Measurements from ENCODE around the gene SEPTIN1. TPM values are rescaled to one million over a fixed set of nuclear protein-coding genes. Genes with fewer than 3 reads are reported as not detected.
A peak's percentile ranks its signal among the peaks of the same experiment; 100 is the strongest.

SEPTIN1 gene
- total RNA-seq, 1 experiment from 2014 or later: not detected

- H3K9me3 ChIP-seq (replicated peaks): no peaks in the 10 kb centered on the region
- H3K36me3 ChIP-seq: peaks cover 25% of the 10 kb centered on the region
- H3K27ac ChIP-seq: no peak overlapping the region
- peaks cover 33% of the 10 kb centered on the region for H3K4me1 ChIP-seq (replicated peaks)
- no peaks in the 10 kb centered on the region for H3K27me3 ChIP-seq (replicated peaks)
- DNase-seq (ENCODE audit: low read depth in 1 of 2, low spot score in 2 of 2): no peak
- peak overlapping the region; percentile 91 for H3K4me3 ChIP-seq
Measured at GRCh38 chr16:30395992-30396585, 13.7 kb upstream of the SEPTIN1 start.

- Histone ChIP-seq H3K4me1 (replicated peaks) (peaks cover 27% of the 10 kb centered on the region), H3K27ac (peak within 1 kb of the TSS; percentile 54), H3K36me3 (peaks cover 25% of the 10 kb centered on the region), H3K9me3 (replicated peaks) (no peaks in the 10 kb centered on the region), H3K27me3 (replicated peaks) (no peaks in the 10 kb centered on the region), H3K4me3 (peak within 1 kb of the TSS; percentile 91)
- DNase-seq (ENCODE audit: low read depth in 1 of 2, low spot score in 2 of 2): peak; percentile 69 to 86
Measured at GRCh38 chr16:30395155-30395991, 13.0 kb upstream of the SEPTIN1 start, which contains the start of gene ZNF48. Gene ZNF48, plus strand, starts transcription at chr16:30395420. Its CDS starts 375 bp downstream, at chr16:30395795.

- H3K27me3 ChIP-seq (replicated peaks): no peaks in the 10 kb centered on the region
Measured at GRCh38 chr16:30394592-30395154, 12.3 kb upstream of the SEPTIN1 start.

GRCh38 chr16:30383521-30383920 lies 1.2 kb upstream of the SEPTIN1 start:
- Histone ChIP-seq H3K27ac (no peak overlapping the region), H3K36me3 (0 out of 2 replicates have a peak, but pooled peaks cover 6% of the 10 kb centered on the region), H3K4me1 (replicated peaks) (peaks cover 6% of the 10 kb centered on the region), H3K9me3 (replicated peaks) (no peaks in the 10 kb centered on the region), H3K27me3 (replicated peaks) (no peaks in the 10 kb centered on the region), H3K4me3 (no peak overlapping the region)
- DNase-seq (ENCODE audit: low read depth in 1 of 2, low spot score in 2 of 2): no peak

More at GRCh38 chr16:30394592-30395154, 12.3 kb upstream of the SEPTIN1 start:
- DNase-seq (ENCODE audit: low read depth in 1 of 2, low spot score in 2 of 2): peak in 1 of 2 experiments; percentile 37
- H3K4me1 ChIP-seq (replicated peaks): peaks cover 20% of the 10 kb centered on the region
- no peaks in the 10 kb centered on the region for H3K9me3 ChIP-seq (replicated peaks)
- H3K4me3 ChIP-seq: peak overlapping the region; percentile 91
- peak overlapping the region; percentile 54 for H3K27ac ChIP-seq
- H3K36me3 ChIP-seq: peaks cover 25% of the 10 kb centered on the region

- H3K4me3 ChIP-seq: no peak overlapping the region
- no peak for DNase-seq (ENCODE audit: low read depth in 1 of 2, low spot score in 2 of 2)
- H3K9me3 ChIP-seq (replicated peaks): no peaks in the 10 kb centered on the region
- H3K4me1 ChIP-seq (replicated peaks): peaks cover 22% of the 10 kb centered on the region
- H3K27ac ChIP-seq: no peak overlapping the region
- 0 out of 2 replicates have a peak, but pooled peaks cover 6% of the 10 kb centered on the region for H3K36me3 ChIP-seq
- no peaks in the 10 kb centered on the region for H3K27me3 ChIP-seq (replicated peaks)
Measured at GRCh38 chr16:30381291-30382041, 895 bp downstream of the SEPTIN1 start.

GRCh38 chr16:30380803-30381208 lies 1.6 kb downstream of the SEPTIN1 start:
- no peak overlapping the region for H3K4me3 ChIP-seq
- no peak for DNase-seq (ENCODE audit: low read depth in 1 of 2, low spot score in 2 of 2)

GRCh38 chr16:30380072-30380802 lies 2.1 kb downstream of the SEPTIN1 start:
- H3K27me3 ChIP-seq (replicated peaks): no peaks in the 10 kb centered on the region
- 0 out of 2 replicates have a peak, but pooled peaks cover 6% of the 10 kb centered on the region for H3K36me3 ChIP-seq
- no peak for DNase-seq (ENCODE audit: low read depth in 1 of 2, low spot score in 2 of 2)
- H3K4me1 ChIP-seq (replicated peaks): peaks cover 22% of the 10 kb centered on the region
- H3K4me3 ChIP-seq: no peak overlapping the region
- H3K27ac ChIP-seq: no peak overlapping the region
- H3K9me3 ChIP-seq (replicated peaks): no peaks in the 10 kb centered on the region

More at GRCh38 chr16:30380803-30381208, 1.6 kb downstream of the SEPTIN1 start:
- H3K27ac ChIP-seq: no peak overlapping the region
- H3K9me3 ChIP-seq (replicated peaks): no peaks in the 10 kb centered on the region
- H3K4me1 ChIP-seq (replicated peaks): peaks cover 22% of the 10 kb centered on the region
- no peaks in the 10 kb centered on the region for H3K27me3 ChIP-seq (replicated peaks)
- 0 out of 2 replicates have a peak, but pooled peaks cover 6% of the 10 kb centered on the region for H3K36me3 ChIP-seq

GRCh38 chr16:30379158-30379783 lies 3.1 kb downstream of the SEPTIN1 start:
- Histone ChIP-seq H3K4me3 (peak overlapping the region; percentile 60), H3K9me3 (replicated peaks) (no peaks in the 10 kb centered on the region), H3K27me3 (replicated peaks) (no peaks in the 10 kb centered on the region), H3K27ac (no peak overlapping the region), H3K4me1 (replicated peaks) (peaks cover 22% of the 10 kb centered on the region), H3K36me3 (0 out of 2 replicates have a peak, but pooled peaks cover 6% of the 10 kb centered on the region)
- no peak for DNase-seq (ENCODE audit: low read depth in 1 of 2, low spot score in 2 of 2)

- 0 out of 2 replicates have a peak, but pooled peaks cover 6% of the 10 kb centered on the region for H3K36me3 ChIP-seq
- DNase-seq (ENCODE audit: low read depth in 1 of 2, low spot score in 2 of 2): peak; percentile 96 to 99
- H3K27ac ChIP-seq: peak overlapping the region; percentile 99
Measured at GRCh38 chr16:30378236-30379157, 3.9 kb downstream of the SEPTIN1 start.

GRCh38 chr16:30377812-30378235 lies 4.5 kb downstream of the SEPTIN1 start:
- Histone ChIP-seq H3K27ac (peak overlapping the region; percentile 99), H3K9me3 (replicated peaks) (no peaks in the 10 kb centered on the region), H3K36me3 (0 out of 2 replicates have a peak, but pooled peaks cover 6% of the 10 kb centered on the region), H3K4me3 (peak overlapping the region; percentile 60), H3K27me3 (replicated peaks) (no peaks in the 10 kb centered on the region), H3K4me1 (replicated peaks) (peaks cover 22% of the 10 kb centered on the region)
- peak; percentile 87 to 95 for DNase-seq (ENCODE audit: low read depth in 1 of 2, low spot score in 2 of 2)

More at GRCh38 chr16:30378236-30379157, 3.9 kb downstream of the SEPTIN1 start:
- Histone ChIP-seq H3K27me3 (replicated peaks) (no peaks in the 10 kb centered on the region), H3K9me3 (replicated peaks) (no peaks in the 10 kb centered on the region), H3K4me3 (peak overlapping the region; percentile 60), H3K4me1 (replicated peaks) (peaks cover 22% of the 10 kb centered on the region)

GRCh38 chr16:30377050-30377811 lies 5.1 kb downstream of the SEPTIN1 start:
- peak overlapping the region; percentile 60 for H3K4me3 ChIP-seq
- H3K4me1 ChIP-seq (replicated peaks): peaks cover 22% of the 10 kb centered on the region
- no peaks in the 10 kb centered on the region for H3K9me3 ChIP-seq (replicated peaks)
- no peaks in the 10 kb centered on the region for H3K27me3 ChIP-seq (replicated peaks)
- peak overlapping the region; percentile 99 for H3K27ac ChIP-seq
- H3K36me3 ChIP-seq: 0 out of 2 replicates have a peak, but pooled peaks cover 6% of the 10 kb centered on the region
- DNase-seq (ENCODE audit: low read depth in 1 of 2, low spot score in 2 of 2): no peak

Measured in SJSA1 (cell line).